ENCODE data around the gene MED19.

MED19 gene

GRCh38 chr11:57667117-57667735, 44.8 kb downstream of the MED19 start:
- TF ChIP-seq CTCF (IDR thresholded peaks at IDR 0.05; ENCODE audit: low read length, missing control alignments) = no peak
- H3K4me3 ChIP-seq (replicated peaks; ENCODE audit: low read depth, low read length) = peak overlapping the region; percentile 64
- peak; percentile 100 for DNase-seq (ENCODE audit: low read depth)

DNA sequence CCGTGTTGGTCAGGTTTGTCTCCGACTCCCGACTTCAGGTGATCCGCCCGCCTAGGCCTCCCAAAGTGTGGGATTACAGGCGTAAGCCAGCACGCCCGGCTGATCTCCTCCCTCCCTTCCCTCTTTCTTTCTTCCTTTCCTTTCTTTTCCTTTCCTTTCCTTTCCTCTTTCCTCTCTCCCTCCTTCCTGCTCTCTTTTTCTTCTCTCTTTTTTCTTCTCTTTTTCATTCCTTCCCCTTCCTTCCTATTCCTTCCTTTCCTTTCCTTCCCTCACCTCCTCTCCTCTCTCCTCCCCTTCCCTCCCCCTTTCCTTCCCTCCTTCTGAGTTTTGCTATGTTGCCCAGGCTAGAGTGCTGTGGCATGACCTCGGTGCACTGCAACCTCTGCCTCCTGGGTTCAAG, 48.0 kb downstream of the MED19 start:
- DNase-seq (ENCODE audit: low read depth) = no peak
- H3K4me3 ChIP-seq (replicated peaks; ENCODE audit: low read depth, low read length) = no peak overlapping the region
- no peak for TF ChIP-seq CTCF (IDR thresholded peaks at IDR 0.05; ENCODE audit: low read length, missing control alignments)

DNA sequence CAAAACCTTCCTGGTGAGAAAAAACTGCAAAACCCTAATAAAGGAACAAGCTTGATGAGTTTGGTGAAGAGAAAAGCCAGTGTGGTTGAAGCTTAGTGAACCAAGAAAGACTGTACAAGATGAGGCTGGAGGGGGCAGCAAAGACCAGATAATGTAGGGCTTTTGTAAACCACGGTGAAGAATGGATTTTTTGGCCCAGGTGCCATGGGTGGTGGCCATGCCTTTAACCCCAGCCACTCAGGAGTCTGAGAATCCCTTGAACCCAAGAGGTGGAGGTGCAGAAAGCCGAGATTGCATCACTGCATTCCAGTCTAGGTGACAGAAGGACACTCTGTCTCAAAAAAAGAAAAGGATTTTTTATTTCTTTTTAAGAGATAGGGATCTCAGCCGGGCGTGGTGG, 49.1 kb downstream of the MED19 start:
- no peak overlapping the region for H3K4me3 ChIP-seq (replicated peaks; ENCODE audit: low read depth, low read length)
- no peak for DNase-seq (ENCODE audit: low read depth)
- TF ChIP-seq CTCF (IDR thresholded peaks at IDR 0.05; ENCODE audit: low read length, missing control alignments) = peak; percentile 3

GRCh38 chr11:57659669-57660068, 52.3 kb downstream of the MED19 start:
- no peak for TF ChIP-seq CTCF (IDR thresholded peaks at IDR 0.05; ENCODE audit: low read length, missing control alignments)
- DNase-seq (ENCODE audit: low read depth) = no peak

GRCh38 chr11:57658023-57658361, 54.0 kb downstream of the MED19 start:
- peak overlapping the region; percentile 66 for H3K4me3 ChIP-seq (replicated peaks; ENCODE audit: low read depth, low read length)
- no peak for TF ChIP-seq CTCF (IDR thresholded peaks at IDR 0.05; ENCODE audit: low read length, missing control alignments)
- DNase-seq (ENCODE audit: low read depth) = no peak

More at GRCh38 chr11:57659669-57660068, 52.3 kb downstream of the MED19 start:
- no peak overlapping the region for H3K4me3 ChIP-seq (replicated peaks; ENCODE audit: low read depth, low read length)

DNA sequence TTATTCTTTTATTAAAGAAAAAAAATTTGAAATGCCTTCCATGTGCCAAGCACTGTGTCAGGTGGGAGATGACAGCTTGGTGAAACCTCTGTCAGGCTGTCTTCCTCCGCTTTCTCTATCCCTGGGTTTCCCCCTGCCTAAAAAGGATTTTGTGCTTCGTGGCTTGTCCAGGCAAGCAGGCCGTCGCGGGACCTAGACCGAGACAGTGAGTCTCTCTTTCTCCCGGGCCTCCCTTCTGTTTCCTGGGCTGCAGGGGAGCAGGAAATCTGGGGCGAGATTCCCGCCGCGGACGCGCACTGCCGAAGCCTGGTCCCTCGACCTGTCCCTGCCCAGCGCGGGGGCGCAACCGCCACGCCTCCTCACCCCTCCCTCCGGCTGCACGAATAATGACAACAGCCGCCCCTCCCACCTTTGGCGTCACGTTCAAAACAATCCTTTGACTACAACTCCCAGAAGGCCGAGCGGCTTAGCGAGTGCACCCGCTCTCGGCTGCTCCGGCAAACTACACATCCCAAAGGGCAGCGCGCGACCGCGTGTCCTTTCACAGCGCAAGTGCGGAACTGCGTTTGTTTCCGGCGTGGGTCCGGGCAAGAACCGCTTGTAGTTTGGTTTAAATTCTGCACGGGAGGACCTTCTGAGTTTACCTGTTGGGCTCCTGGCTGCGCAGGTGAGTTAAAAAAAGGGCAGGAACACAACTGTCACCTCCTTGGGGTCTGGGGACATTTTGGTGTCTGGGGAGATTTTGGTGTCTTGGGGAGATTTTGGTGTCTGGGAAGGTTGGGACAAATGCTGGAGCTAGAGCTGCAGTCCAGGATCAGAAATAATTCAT, 54.6 kb downstream of the MED19 start, which contains the start of gene CLP1:
Gene CLP1 (plus strand): TSS at position 569 of the 829 bp plus-strand sequence. CDS start 1,715 bp downstream, outside the sequence.
- H3K4me3 ChIP-seq (replicated peaks; ENCODE audit: low read depth, low read length) = peak within 1 kb of the TSS; percentile 66
- TF ChIP-seq CTCF (IDR thresholded peaks at IDR 0.05; ENCODE audit: low read length, missing control alignments) = no peak
- peak; percentile 99 for DNase-seq (ENCODE audit: low read depth)
